Measurements from ENCODE around the gene ZBTB7C.

Gene ZBTB7C

DNA sequence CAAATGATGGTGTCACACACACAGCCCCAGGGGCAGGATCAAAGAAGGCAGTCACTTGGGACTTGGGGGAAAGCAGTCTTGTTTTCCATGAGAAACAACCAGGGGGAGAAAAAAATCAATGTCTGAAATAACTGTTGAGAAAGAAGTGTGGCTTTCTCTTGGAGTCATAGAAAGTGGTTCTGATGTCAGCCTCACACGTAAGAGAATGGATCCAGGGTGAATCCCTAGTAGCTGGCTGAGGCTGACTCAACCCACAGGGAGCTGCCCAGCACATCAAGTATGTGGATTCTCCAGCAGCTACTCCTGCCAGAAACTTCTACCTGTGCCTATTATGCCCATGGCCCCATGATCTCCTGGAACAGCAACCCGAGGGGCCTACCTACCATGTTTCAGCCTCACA is 33.6 kb upstream of the ZBTB7C start:
- Histone ChIP-seq H3K27me3 (ENCODE audit: insufficient read depth, low read length, poor library complexity, severe bottlenecking) (peaks cover 15% of the 10 kb centered on the region), H3K9me3 (ENCODE audit: insufficient read depth, low read depth, low read length) (no peaks in the 10 kb centered on the region), H3F3A (ENCODE audit: low read depth) (no peaks in the 10 kb centered on the region), H2AFZ (ENCODE audit: low read length) (no peak overlapping the region), H3K79me2 (ENCODE audit: insufficient read depth, low read length) (no peaks in the 10 kb centered on the region), H3K4me1 (ENCODE audit: insufficient read depth, low read length, poor library complexity, severe bottlenecking) (no peaks in the 10 kb centered on the region), H3K36me3 (ENCODE audit: insufficient read depth, low read length) (no peaks in the 10 kb centered on the region), H3K4me2 (ENCODE audit: low read depth, low read length, poor library complexity, severe bottlenecking) (no peak overlapping the region), H3K9ac (ENCODE audit: low read depth, low read length, poor library complexity, severe bottlenecking) (no peak overlapping the region), H3K4me3 (ENCODE audit: low read length, poor library complexity, severe bottlenecking) (no peak overlapping the region), H4K20me1 (ENCODE audit: insufficient read depth, low read length, poor library complexity, severe bottlenecking) (no peaks in the 10 kb centered on the region), H3K9me2 (replicated peaks; ENCODE audit: low read depth, low read length) (no peaks in the 10 kb centered on the region)
- TF ChIP-seq EZH2phosphoT487 (IDR thresholded peaks at IDR 0.05; ENCODE audit: borderline replicate concordance), result no peak
- TF ChIP-seq, protein P1, sequence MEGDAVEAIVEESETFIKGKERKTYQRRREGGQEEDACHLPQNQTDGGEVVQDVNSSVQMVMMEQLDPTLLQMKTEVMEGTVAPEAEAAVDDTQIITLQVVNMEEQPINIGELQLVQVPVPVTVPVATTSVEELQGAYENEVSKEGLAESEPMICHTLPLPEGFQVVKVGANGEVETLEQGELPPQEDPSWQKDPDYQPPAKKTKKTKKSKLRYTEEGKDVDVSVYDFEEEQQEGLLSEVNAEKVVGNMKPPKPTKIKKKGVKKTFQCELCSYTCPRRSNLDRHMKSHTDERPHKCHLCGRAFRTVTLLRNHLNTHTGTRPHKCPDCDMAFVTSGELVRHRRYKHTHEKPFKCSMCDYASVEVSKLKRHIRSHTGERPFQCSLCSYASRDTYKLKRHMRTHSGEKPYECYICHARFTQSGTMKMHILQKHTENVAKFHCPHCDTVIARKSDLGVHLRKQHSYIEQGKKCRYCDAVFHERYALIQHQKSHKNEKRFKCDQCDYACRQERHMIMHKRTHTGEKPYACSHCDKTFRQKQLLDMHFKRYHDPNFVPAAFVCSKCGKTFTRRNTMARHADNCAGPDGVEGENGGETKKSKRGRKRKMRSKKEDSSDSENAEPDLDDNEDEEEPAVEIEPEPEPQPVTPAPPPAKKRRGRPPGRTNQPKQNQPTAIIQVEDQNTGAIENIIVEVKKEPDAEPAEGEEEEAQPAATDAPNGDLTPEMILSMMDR (conservative IDR thresholded peaks at IDR 0.05; ENCODE audit: low read length), result no peak

DNA sequence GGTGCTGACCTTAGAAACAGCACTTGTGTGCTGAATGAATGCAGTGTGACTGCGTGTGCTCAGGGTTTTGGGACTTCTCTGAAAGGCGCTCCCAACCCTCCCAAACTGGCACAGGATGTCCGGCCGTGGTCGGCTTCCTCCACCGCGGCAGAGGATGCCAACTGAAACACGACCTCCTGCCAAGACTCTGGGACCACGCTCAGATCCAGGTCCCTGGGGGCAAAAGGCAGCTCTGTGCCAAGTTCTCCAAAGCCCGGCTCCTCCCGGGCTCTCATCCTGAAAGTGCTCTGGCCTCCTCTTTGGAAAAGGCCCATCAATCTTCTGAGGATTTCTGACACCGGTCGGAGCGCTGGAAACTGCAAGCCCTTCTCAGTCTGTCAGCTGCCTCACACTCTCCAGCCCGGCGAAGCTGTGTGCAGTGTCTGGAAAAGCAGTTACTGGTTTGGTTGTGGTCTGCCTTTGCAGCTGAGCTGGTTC is 32.3 kb upstream of the ZBTB7C start:
- H3K36me3 ChIP-seq (ENCODE audit: insufficient read depth, low read length), result no peaks in the 10 kb centered on the region
- no peaks in the 10 kb centered on the region for H3K9me3 ChIP-seq (ENCODE audit: insufficient read depth, low read depth, low read length)
- H2AFZ ChIP-seq (ENCODE audit: low read length), result no peak overlapping the region
- H3K79me2 ChIP-seq (ENCODE audit: insufficient read depth, low read length), result no peaks in the 10 kb centered on the region
- H3K4me1 ChIP-seq (ENCODE audit: insufficient read depth, low read length, poor library complexity, severe bottlenecking), result no peaks in the 10 kb centered on the region
- no peak overlapping the region for H3K4me2 ChIP-seq (ENCODE audit: low read depth, low read length, poor library complexity, severe bottlenecking)
- H3K4me3 ChIP-seq (ENCODE audit: low read length, poor library complexity, severe bottlenecking), result no peak overlapping the region
- H3K27me3 ChIP-seq (ENCODE audit: insufficient read depth, low read length, poor library complexity, severe bottlenecking), result peaks cover 15% of the 10 kb centered on the region
- TF ChIP-seq, protein P1 (conservative IDR thresholded peaks at IDR 0.05; ENCODE audit: low read length), result no peak
- TF ChIP-seq EZH2phosphoT487 (IDR thresholded peaks at IDR 0.05; ENCODE audit: borderline replicate concordance), result no peak
- H4K20me1 ChIP-seq (ENCODE audit: insufficient read depth, low read length, poor library complexity, severe bottlenecking), result no peaks in the 10 kb centered on the region
- H3K9ac ChIP-seq (ENCODE audit: low read depth, low read length, poor library complexity, severe bottlenecking), result no peak overlapping the region
- H3F3A ChIP-seq (ENCODE audit: low read depth), result no peaks in the 10 kb centered on the region
- H3K9me2 ChIP-seq (replicated peaks; ENCODE audit: low read depth, low read length), result no peaks in the 10 kb centered on the region

DNA sequence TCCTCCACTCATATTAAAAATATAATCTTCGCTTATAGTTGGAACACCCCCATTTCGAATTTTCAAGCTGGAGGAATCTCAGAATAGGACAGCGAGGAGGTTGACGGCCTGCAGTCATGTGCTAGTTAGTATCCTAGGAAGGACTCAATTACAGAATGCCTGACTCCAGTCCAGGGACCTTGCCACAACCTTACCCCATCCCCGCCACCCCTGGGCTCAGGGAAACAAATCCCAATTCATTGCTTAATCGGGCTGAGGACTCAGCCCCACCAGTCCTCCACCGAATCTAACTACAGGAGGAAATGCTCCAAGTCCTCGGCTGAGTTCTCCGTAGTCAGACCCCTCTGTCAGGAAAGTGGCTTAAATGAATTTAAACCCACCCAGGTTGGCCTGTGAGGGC is 31.7 kb upstream of the ZBTB7C start:
- H3K4me2 ChIP-seq (ENCODE audit: low read depth, low read length, poor library complexity, severe bottlenecking), result no peak overlapping the region
- H3K4me3 ChIP-seq (ENCODE audit: low read length, poor library complexity, severe bottlenecking), result no peak overlapping the region
- H3K9ac ChIP-seq (ENCODE audit: low read depth, low read length, poor library complexity, severe bottlenecking), result no peak overlapping the region
- H3F3A ChIP-seq (ENCODE audit: low read depth), result no peaks in the 10 kb centered on the region
- H3K9me3 ChIP-seq (ENCODE audit: insufficient read depth, low read depth, low read length), result no peaks in the 10 kb centered on the region
- TF ChIP-seq, protein P1 (conservative IDR thresholded peaks at IDR 0.05; ENCODE audit: low read length), result no peak
- TF ChIP-seq EZH2phosphoT487 (IDR thresholded peaks at IDR 0.05; ENCODE audit: borderline replicate concordance), result no peak
- no peaks in the 10 kb centered on the region for H3K36me3 ChIP-seq (ENCODE audit: insufficient read depth, low read length)
- H4K20me1 ChIP-seq (ENCODE audit: insufficient read depth, low read length, poor library complexity, severe bottlenecking), result no peaks in the 10 kb centered on the region
- H3K4me1 ChIP-seq (ENCODE audit: insufficient read depth, low read length, poor library complexity, severe bottlenecking), result no peaks in the 10 kb centered on the region
- no peaks in the 10 kb centered on the region for H3K79me2 ChIP-seq (ENCODE audit: insufficient read depth, low read length)
- no peaks in the 10 kb centered on the region for H3K9me2 ChIP-seq (replicated peaks; ENCODE audit: low read depth, low read length)
- H2AFZ ChIP-seq (ENCODE audit: low read length), result no peak overlapping the region
- peaks cover 15% of the 10 kb centered on the region for H3K27me3 ChIP-seq (ENCODE audit: insufficient read depth, low read length, poor library complexity, severe bottlenecking)

Data from Loucy (cell line).